OCI-LY7 (cell line): ENCODE measurements around the gene SHH. TPM values are rescaled to one million over a fixed set of nuclear protein-coding genes. Genes with fewer than 3 reads are reported as not detected.

Source experiments
- BruUV-seq: library from RNA; stranded (reverse); fragments of 400-500 nt; replicated peaks from 2 replicates; lab custom pipeline; 2021; lab: Mats Ljungman, UMichigan
- CTCF ChIA-PET: fragments of 300-600 bp; sonication (Branson Sonifier 250); formaldehyde crosslinking; loops from one replicate; lab custom pipeline; 2022; ENCODE audit warnings: antibody characterized with exemption; ENCODE audit not compliant: unreplicated experiment; lab: Charles Lee
- POLR2A ChIA-PET: fragments of 300-600 bp; sonication (Branson Sonifier 250); formaldehyde crosslinking; loops from one replicate; lab custom pipeline; 2022; ENCODE audit warnings: antibody characterized with exemption; lab: Charles Lee
- DNase-seq: peaks from one replicate; pipeline ENCODE4 v3.0.0-alpha.2; 2015; ENCODE audit warnings: low spot score
- H2AFZ ChIP-seq: fragments of 200-600 bp; sonication (generic), shearing (Covaris generic); 2 replicates; pipeline ENCODE4 v1.6.1; 2014; ENCODE audit warnings: mild to moderate bottlenecking, antibody characterized with exemption, low read length, moderate library complexity
- H3K27ac ChIP-seq: fragments of 200-600 bp; sonication (generic); 2 replicates; pipeline ENCODE4 v1.5.1; 2014; ENCODE audit warnings: mixed run types, low read depth, mild to moderate bottlenecking, moderate library complexity, low read length, inconsistent platforms; ENCODE audit not compliant: poor library complexity, severe bottlenecking
- H3K36me3 ChIP-seq: fragments of 200-600 bp; sonication (generic); 2 replicates; pipeline ENCODE4 v1.6.1; 2014; ENCODE audit warnings: mild to moderate bottlenecking, antibody characterized with exemption, low read length, moderate library complexity, mixed read lengths; ENCODE audit not compliant: insufficient read depth
- H3K4me1 ChIP-seq: fragments of 200-600 bp; sonication (generic); 2 replicates; pipeline ENCODE4 v1.5.1; 2014; ENCODE audit warnings: mild to moderate bottlenecking, low read length; ENCODE audit not compliant: insufficient read depth, poor library complexity, severe bottlenecking
- H3K4me2 ChIP-seq: fragments of 200-600 bp; sonication (generic); 2 replicates; pipeline ENCODE4 v1.6.1; 2014; ENCODE audit warnings: mild to moderate bottlenecking, low read length
- H3K4me3 ChIP-seq: fragments of 200-600 bp; sonication (generic); 2 replicates; pipeline ENCODE4 v1.5.1; 2014; ENCODE audit warnings: mild to moderate bottlenecking, low read depth, low read length; ENCODE audit not compliant: poor library complexity, severe bottlenecking
- H3K79me2 ChIP-seq: fragments of 200-600 bp; sonication (generic); 2 replicates; pipeline ENCODE4 v1.6.1; 2016; ENCODE audit warnings: low read depth, mild to moderate bottlenecking, low read length, moderate library complexity, mixed read lengths; ENCODE audit not compliant: insufficient read depth
- H3K9me2 ChIP-seq: fragments of 200-600 bp; sonication (generic); 2 replicates; pipeline ENCODE4 v1.6.1; 2016; ENCODE audit warnings: mild to moderate bottlenecking, low read length, mixed read lengths; ENCODE audit not compliant: insufficient read depth
- H3K9me3 ChIP-seq: fragments of 200-600 bp; sonication (generic); 2 replicates; pipeline ENCODE4 v1.6.1; 2014; ENCODE audit warnings: mild to moderate bottlenecking, mixed run types, low read length, mixed read lengths
- H4K20me1 ChIP-seq: fragments of 200-600 bp; sonication (generic); 2 replicates; pipeline ENCODE4 v1.6.1; 2014; ENCODE audit warnings: mild to moderate bottlenecking, antibody characterized with exemption, low read length, moderate library complexity, mixed read lengths; ENCODE audit not compliant: insufficient read depth
- CTCF ChIP-seq: fragments of 200-600 bp; sonication (generic); conservative IDR thresholded peaks from 2 replicates; pipeline ENCODE4 v1.5.1; 2014; ENCODE audit warnings: mild to moderate bottlenecking, antibody characterized with exemption, low read length, moderate library complexity, mixed read lengths
- EZH2phosphoT487 ChIP-seq: fragments of 200-600 bp; sonication (generic); IDR thresholded peaks from 2 replicates; pipeline ENCODE4 v1.6.1; 2018; ENCODE audit warnings: low read depth, borderline replicate concordance, mild to moderate bottlenecking, mixed run types, antibody characterized with exemption, low read length, moderate library complexity, mixed read lengths
- intact Hi-C: fragments of 100-400 bp; cut with micrococcal nuclease; formaldehyde crosslinking; loops from one replicate; pipeline ENCODE4 v1.10.0; 2022; ENCODE audit not compliant: unreplicated experiment
- total RNA-seq, 2 experiments: library from RNA; depleted of rRNA in 1 of 2; stranded (reverse); fragments of >200 nt in 1 of 2; shearing (Covaris generic) in 1 of 2; gene quantifications; 2 replicates each; pipeline ENCODE4 v1.2.3, GENCODE V29; 2014 to 2022

SHH gene
- total RNA-seq, 2 experiments from 2014 or later, result not detected

- ChIA-PET CTCF (no interaction called here), POLR2A (no interaction called here)
- Histone ChIP-seq H4K20me1 (peaks cover 11% of the 10 kb centered on the region; the same call in 1 of the 2 replicates), H3K9me3 (no peaks in the 10 kb centered on the region), H3K4me1 (no peaks in the 10 kb centered on the region), H3K4me2 (no peak overlapping the region), H3K79me2 (no peaks in the 10 kb centered on the region), H2AFZ (no peak overlapping the region), H3K4me3 (no peak overlapping the region), H3K36me3 (peaks cover 82% of the 10 kb centered on the region), H3K9me2 (no peaks in the 10 kb centered on the region), H3K27ac (no peak overlapping the region)
- intact Hi-C loops, result no loop called here
- TF ChIP-seq CTCF (no peak), EZH2phosphoT487 (no peak)
- BruUV-seq, result no TSS peak
- no peak for DNase-seq
Observed at GRCh38 chr7:155776606-155777005, 35.7 kb downstream of the SHH start.

- Histone ChIP-seq H3K4me1 (no peaks in the 10 kb centered on the region), H3K9me3 (no peaks in the 10 kb centered on the region), H3K9me2 (no peaks in the 10 kb centered on the region), H4K20me1 (peaks cover 17% of the 10 kb centered on the region; the same call in 1 of the 2 replicates), H3K4me3 (no peak overlapping the region), H3K36me3 (peaks cover 85% of the 10 kb centered on the region), H3K27ac (no peak overlapping the region), H3K4me2 (no peak overlapping the region), H3K79me2 (no peaks in the 10 kb centered on the region), H2AFZ (no peak overlapping the region)
- intact Hi-C loops, result no loop called here
- DNase-seq, result no peak
- ChIA-PET CTCF (no interaction called here), POLR2A (interaction anchor here (0.6 kb wide), 1 partner anchor 796 kb away, joined by 3 read pairs; no protein-coding TSS in a partner anchor)
- TF ChIP-seq EZH2phosphoT487 (no peak), CTCF (no peak)
- no TSS peak for BruUV-seq
Observed at GRCh38 chr7:155775691-155776090, 36.6 kb downstream of the SHH start.

GRCh38 chr7:155774947-155775346 is 37.3 kb downstream of the SHH start:
- Histone ChIP-seq H3K36me3 (peaks cover 85% of the 10 kb centered on the region), H3K4me1 (no peaks in the 10 kb centered on the region)

More at GRCh38 chr7:155774947-155775346, 37.3 kb downstream of the SHH start:
- ChIA-PET POLR2A (no interaction called here), CTCF (no interaction called here)
- Histone ChIP-seq H3K9me2 (no peaks in the 10 kb centered on the region), H2AFZ (no peak overlapping the region), H3K9me3 (no peaks in the 10 kb centered on the region), H3K27ac (no peak overlapping the region), H4K20me1 (peaks cover 17% of the 10 kb centered on the region; the same call in 1 of the 2 replicates), H3K79me2 (no peaks in the 10 kb centered on the region), H3K4me2 (no peak overlapping the region), H3K4me3 (no peak overlapping the region)
- no peak for DNase-seq
- TF ChIP-seq CTCF, result no peak
- TF ChIP-seq EZH2phosphoT487, result no peak
- intact Hi-C loops, result no loop called here
- BruUV-seq, result no TSS peak
